GM19035 (cell line): ENCODE measurements around the gene FURIN.
A peak's percentile ranks its signal among the peaks of the same experiment; 100 is the strongest.
"Not testable (repeated sequence)": the region's sequence is repeated elsewhere in the genome, so short reads cannot be mapped to it uniquely, and the experiment has no call there.

ENCODE experiments used
- ATAC-seq: cut with Tn5 transposase; IDR thresholded peaks from one replicate; pipeline ENCODE4 v1.9.1; 2021; ENCODE audit not compliant: unreplicated experiment

FURIN gene

DNA sequence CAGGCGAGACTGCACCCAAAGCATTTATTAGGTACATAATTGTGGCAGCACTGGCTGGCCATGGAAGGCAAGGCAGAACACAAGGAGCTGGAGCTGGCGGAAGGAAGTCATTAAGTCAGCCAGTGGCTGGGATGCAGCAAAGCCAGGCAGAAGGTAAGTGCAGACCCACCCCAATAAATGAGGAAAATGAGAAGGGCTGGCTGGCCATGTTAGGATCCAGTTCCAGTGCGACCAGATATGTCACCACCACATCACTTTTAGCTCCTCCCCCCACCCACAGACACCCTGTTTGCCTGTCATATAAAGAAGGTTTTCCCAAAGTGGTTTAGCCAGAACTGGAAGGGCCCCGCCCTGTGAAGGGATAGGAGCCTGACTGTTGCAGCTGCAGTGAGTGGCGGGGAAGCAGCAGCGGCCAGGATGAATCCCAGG, at the start of gene FURIN:
FURIN (plus strand) TSS at position 328 of the 429 bp plus-strand sequence. CDS start 7,153 bp downstream, outside the sequence.
- no peak for ATAC-seq

DNA sequence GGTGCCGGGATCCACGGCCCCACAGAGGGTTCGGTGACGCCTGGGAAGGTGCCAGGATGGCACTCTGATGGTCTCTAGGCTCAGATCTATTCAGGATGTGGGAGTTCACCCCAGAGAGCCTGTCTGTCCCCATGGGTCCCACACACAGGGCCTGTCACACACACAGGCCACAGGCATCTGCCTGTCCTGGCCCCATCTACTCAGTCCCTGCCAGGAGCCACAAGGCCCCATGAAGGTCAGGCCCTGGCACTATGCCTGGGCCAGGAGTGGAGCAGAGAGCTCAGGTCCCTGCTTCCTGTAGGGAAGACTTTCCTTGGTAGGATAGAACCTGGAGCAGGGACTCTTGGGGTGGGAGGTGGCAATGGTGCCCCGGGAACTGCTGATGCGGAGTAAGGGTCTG, 49.0 kb upstream of the FURIN start:
- no peak for ATAC-seq

DNA sequence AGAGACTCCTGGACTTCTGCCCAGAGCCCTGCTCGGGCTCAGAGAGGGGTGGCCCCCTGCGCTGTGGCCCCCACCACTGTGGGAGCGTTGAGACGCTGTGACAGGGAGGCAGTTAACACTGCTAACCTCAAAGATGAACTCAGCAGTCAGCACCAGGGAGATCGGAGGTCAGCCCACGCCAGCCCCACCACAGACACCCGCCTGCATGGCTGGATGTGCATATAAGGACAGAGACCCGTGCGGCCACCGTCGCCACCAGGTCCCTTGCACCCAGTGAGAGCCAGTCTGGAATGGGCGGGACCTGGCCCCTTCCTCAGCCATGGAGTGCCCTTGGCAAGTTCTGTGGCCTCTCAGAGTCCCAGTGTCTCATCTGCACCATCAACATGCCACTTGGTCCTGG, 48.5 kb upstream of the FURIN start:
- no peak for ATAC-seq

DNA sequence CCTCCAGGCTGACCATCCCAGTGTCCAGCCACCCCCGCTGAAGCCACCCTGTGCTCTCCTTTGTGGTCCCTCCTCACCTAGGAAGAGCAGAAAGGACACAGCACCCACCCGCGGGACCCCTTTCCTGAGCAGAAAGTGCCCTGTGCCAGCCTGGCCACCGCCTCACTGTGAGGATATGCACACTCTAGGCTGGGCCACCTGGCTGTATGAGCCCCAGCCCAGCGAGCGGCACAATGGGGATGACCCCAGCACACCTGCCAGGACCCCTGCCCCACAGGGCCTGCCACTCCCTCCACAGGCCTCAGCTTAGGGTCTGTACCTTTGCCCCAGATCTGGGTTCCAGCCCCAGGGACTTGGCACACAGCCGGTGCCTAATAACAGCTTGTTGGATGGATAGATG, 47.9 kb upstream of the FURIN start:
- no peak for ATAC-seq

DNA sequence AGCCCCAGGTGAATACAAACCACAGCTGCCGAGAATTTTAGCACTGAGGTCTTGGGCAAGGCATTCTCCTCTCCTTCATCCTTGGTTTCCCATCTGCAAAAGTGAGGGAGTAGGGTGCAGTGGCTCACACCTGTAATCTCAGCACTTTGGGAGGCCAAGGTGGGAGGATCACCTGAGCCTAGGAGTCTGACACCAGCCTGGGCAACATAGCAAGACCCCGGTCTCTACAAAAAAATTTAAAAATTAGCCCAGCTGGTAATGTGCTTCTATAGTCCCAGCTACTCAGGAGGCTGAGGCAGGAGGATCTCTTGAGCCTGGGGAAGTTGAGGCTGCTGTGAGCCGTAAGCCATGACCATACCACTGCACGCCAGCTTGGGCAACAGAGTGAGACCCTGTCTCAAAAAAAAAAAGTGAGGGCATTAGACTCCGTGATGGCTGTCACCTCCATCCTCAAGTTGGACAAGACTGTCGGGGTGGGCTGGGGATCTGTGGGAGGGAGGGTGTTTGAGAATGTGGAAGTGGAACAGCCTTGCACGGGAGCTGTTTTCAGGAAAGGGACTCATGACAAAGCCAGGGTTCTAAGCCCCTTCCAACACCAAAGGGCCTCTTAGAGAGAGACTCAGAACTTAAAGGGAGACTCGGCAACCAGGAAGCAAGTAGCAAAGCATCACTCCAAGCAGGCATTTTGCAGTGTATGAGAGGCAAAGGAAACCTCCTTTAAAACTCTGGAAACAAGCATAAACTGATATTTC, 46.0 kb upstream of the FURIN start:
- ATAC-seq: no peak

DNA sequence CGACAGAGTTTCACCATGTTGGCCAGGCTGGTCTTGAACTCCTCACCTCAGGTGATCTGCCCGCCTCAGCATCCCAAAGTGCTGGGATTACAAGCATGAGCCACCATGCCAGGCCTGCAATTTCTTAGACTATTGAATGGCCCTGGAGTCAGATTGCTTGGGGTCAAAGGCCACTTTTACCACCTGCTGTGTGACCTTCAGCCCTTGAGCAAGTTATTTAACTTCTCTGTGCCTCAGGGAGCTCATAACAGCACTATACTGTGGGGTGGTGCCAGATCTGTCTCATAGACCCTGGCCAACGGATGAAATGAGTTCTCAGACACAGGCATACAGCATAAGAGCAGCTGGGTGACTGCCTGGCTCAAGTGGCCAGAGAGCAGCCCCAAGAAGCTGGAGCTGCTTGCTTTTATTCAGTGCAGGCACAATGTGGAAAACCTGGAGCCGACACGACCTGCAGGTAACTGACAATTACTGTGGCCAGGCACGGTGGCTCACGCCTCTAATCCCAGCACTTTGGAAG, 44.9 kb upstream of the FURIN start:
- ATAC-seq: no peak

DNA sequence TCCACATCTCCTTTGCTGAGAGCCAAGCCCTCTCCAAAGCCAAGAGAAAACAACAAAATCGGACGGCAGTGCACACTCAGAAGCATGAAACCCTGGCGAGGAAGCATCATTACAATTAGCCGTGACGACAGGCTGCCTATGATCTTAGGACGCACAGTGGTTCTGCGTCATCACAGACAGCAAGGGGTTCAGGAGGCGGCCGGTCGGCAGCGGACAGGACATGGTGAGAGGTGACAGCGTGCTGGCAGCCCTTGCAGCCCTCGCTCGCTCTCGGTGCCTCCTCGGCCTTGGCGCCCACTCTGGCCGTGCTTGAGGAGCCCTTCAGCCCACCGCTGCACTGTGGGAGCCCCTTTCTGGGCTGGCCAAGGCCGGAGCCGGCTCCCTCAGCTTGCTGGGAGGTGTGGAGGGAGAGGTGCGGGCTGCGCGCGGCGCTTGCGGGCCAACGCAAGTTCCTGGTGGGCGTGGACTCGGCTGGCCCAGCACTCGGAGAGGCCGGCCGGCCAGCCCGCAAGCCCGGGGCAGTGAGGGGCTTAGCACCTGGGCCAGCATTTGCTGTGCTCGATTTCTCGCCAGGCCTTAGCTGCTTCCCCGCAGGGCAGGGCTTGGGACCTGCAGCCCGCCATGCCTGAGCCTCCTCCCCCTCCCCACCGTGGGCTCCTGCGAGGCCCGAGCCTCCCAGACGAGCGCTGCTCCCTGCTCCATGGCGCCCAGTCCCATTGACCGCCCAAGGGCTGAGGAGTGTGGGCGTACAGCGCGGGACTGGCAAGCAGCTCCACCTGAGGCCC, 43.1 kb upstream of the FURIN start:
- ATAC-seq: not testable (repeated sequence)

DNA sequence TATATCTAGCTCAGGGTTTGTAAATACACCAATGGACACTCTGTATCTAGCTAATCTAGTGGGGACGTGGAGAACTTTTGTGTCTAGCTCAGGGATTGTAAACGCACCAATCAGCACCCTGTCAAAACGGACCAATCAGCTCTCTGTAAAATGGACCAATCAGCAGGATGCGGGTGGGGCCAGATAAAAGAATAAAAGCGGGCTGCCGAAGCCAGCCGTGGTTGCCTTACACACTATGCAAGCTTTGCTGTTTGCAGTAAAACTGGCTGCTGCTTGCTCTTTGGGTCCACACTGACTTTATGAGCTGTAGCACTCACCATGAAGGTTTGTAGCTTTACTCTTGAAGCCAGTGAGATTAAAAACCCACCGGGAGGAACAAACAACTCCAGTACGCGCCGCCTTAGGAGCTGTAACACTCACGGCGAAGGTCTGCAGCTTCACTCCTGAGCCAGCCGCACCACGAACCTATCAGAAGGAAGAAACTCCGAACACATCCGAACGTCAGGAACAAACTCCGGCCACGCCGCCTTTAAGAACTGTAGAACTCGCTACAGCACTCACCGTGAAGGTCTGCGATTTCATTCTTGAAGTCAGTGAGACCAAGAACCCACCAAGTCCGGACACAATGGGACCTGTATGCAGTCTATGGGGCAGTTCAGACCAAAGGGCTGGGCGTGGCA, 42.0 kb upstream of the FURIN start:
- not testable (repeated sequence) for ATAC-seq

DNA sequence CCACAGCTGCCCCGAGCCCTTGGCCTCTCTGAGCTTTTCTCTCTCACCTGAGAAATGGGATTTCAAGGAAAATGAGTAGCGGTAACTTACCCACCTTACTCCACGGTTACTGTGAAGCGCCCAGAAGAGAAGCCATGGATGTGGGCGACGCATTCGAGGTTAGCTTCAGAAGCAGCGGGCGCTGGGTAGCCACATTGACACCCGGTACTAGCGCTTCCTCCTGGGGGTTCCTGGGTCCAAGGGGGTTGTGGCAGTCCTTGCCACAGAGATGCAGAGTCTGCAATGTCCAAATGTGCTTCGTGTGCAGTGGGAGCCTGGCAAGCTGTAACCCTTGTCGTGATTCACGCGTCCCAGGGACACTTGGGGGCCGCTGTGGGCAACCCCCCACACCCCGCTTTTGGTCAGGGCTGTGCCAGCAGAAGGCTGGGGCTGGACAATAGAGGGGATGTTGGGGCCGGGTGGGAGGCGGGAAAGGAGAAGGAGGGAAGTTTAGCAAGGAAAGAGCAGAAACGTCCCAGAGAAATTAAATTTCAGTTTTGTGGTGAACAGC, 41.4 kb upstream of the FURIN start:
- ATAC-seq: no peak

DNA sequence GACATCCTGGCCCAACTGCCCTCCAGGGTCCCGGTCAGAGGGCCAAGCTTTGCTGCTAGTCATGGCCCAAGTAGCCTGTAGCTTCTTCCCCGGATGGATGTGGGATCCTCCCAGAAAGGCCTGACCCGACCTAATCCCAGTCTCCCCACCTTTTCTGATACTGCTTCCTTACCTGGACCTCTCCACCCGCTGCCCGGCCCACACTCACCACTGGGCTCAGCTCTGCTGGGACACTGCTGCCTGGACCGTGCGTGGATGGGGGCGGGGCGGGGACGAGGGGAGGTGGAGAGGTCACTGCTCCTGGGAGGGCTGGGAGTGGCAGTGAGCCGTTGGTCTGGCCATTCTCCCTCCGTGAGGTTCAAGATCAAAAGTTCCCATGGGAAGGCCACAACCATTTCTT, 40.3 kb upstream of the FURIN start:
- ATAC-seq: no peak

DNA sequence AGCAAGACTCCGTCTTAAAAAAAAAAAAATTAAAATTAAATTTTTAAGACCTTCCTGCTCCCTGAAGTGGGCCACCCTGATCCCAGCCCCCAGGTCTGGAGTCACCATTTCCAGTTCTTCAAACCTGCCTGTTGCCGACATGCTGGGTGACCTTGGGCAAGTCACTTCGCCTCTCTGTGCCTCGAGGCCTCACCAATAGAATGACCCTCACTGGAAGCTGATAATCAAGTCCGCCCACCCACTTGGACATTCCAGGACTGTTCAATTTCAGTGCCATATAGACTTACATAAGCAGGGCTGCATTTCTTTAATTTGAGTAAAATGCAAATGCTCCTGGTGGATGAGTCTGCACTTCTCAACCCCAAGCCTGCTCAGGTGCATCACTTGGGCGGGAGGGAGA, 39.3 kb upstream of the FURIN start:
- ATAC-seq: no peak

DNA sequence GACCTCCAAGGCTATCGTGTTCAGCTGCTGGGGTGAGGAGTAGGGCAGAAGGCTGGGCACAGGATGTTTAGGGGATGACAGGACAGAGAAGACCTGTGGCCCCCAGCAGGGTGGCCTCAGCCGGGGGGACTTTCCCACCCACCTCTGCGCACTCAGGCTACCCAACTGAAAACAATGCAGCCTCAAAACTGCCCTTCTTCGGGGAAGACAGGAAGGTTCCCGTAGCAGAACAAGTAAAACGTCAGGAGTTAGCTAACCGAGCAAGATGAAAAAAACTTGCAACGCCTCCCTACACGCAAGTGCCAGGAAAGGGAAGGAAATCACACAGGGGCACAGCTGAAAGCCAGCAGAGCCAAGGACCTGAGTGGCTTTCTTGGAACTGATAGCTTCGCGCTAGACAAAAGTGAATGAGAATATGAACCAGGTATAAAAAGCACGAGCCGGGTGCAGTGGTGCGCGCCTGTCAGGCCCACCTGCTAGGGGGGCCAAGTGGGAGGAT, 38.4 kb upstream of the FURIN start:
- no peak for ATAC-seq

DNA sequence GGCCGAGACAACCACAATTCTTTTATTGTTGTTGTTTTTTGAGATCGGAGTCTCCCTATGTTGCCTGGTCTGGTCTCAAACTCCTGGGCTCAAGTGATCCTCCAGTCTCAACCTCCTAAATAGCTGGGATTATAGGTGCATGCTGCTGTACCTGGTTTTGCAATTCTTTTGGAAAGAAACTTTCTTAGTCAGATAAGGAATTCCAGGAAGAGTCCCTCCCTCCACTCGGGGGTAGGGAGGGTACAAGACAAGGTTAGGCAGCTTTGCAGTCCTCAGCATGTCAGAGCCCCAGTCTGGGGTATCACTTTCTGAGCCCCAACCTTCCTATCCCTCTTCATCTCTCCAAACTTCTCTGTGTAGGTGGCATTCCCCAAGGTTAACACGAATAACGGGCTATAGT, 33.8 kb upstream of the FURIN start:
- no peak for ATAC-seq

DNA sequence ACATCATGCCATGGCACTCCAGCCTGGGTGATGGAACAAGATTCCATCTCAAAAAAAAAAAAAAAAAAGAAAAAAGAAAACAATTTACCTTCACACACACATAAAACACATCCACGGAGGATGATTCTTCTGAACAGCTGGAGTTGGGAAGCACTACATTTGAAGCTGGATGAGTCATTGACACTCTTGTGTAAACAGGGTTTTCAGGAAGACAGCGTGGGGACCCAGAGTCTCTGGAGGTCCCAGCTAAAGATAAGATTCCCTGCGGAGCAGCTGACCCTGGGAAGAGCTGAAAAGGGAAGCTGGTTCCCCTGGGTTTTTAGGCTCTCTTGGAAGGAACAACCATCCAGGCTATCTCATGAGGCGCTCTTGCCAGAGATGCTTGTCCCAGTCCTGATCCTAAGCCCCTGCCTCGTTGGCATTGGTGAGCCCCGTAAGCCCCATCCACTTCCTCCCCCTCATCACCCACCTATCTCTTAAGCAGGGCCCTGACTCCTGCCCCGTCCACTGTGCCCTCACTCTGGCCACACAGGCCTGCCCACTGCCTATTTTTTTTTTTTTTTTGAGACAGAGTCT, 32.0 kb upstream of the FURIN start:
- no peak for ATAC-seq

DNA sequence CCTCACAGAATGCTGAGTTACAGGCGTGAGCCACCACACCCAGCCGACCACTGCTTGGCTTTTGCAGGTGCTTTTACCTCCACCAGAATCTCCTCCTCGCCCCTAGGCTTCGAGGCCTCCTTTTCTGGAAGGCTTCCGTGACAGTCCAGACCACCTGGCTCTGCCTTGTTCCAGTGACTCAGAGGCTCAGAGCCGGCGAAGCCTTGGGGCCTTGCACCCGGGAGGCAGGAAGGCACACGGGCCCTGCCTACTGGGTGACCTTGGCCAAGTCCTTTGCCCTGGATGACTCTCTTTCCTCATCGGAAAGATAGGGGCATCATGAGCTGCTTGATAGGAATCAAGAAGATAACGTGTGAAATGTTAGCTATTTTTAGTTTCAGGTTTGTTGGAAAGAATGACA, 31.3 kb upstream of the FURIN start:
- no peak for ATAC-seq

DNA sequence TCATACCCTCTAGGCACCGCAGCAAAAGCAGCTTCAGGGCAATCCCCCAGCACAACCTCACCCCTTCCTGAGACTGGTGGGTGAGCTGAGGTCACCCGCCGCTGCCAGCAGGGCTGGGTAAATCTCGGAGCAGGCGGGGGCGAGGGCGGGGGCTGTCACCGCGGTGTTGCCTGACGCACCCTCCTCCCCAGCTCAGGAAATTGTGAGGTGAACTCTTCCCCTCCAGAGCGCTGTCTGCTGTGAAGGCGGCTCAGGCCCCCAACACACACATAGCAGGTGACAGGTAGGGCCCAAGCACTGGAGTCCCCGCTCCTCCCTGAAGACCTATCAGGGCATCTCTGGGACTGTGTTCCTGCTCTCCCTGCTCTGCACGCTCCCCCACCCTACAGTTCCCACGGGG, 30.2 kb upstream of the FURIN start:
- no peak for ATAC-seq

DNA sequence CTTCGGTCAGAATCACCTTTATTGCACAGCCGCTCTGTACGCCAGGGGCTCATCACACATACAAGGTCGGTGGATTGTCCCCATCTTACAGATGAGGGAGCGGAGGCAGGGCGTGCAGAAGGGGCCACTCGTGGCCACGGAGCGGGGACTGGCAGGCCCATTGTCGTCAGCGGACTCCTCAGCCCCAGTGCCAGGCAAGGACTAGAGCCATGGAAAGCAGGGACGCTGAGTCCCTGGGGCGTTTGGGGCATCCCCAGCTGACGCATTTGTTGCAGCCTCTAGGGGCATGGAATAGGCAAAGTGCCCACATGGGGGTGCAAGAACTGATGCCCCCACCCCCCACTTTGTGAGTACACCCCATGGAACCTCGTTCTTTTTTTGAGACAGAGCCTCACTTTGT, 29.8 kb upstream of the FURIN start:
- no peak for ATAC-seq

DNA sequence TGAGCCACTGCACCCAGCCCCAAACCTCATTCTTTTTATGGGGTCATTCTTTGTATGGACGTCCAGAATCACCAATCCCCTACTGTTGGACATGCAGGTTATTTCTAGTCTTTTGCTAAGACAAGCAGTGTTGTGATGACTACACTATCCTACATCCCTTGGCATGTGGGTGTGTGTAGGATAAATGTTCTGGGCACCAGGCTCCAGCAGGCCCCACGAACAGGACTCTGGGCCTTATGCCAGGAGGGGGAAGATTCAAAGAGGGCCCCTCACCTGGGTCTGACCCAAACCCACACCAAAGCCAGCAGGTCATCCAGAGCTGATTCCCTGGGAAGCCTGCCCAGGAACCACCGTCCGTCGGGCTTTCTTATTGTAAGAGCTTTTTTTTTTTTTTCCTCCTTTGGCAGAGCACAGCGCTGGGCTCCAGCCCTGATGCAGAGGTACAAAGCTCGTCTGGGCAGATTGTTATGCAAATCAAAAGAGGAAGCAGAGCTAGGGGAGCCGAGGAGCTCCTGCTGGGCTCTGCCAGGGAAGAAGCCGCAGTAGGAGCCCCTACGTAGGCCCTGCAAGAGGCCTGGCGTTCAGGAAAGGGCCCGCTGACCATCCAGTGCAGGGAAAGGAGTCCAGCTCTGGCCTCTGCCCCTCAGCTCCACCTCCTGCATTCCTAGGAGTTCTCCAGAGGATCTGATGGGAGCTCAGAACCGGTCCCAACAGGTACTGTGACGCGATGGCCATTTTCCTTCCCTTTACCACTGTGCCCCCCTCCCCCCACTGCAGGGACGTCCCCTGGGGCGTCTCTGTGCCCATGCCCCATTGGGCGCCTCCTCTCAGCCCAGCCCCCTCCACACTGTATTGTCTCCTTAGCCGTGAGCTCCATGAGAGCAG, 29.0 kb upstream of the FURIN start:
- ATAC-seq: peak; percentile 74

DNA sequence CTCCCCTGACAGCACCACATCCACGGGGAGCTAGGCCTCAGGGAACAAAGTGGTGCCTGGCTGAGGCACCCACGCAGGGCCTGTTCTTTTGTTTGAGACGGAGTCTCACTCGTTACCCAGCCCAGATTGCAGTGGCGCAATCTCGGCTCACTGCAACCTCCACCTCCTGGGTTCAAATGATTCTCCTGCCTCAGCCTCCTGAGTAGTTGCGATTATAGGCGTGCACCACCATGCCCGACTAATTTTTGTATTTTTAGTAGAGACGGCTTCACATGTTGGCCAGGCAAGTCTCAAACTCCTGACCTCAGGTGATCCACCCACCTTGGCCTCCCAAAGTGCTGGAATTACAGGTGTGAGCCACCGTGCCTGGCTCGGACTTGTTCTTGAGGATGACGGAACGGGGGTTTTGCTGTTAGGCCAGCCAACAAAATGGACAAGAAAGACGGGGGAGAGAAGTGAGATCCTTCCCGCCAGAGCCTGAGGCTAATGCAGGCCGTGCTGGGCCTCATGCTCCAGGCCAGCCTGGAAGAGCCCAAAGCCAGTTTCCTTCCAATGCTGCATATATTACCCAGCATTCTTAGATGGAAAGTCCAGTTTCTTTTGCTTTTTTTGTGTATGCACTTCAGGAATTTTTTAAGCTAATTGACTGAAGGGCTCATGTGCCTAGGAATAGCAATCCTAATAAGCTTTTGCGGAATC, 28.1 kb upstream of the FURIN start:
- no peak for ATAC-seq
